Smooth muscle cell of the coronary artery (primary cell): Measurements from ENCODE around the gene RCE1. TPM values are rescaled to one million over a fixed set of nuclear protein-coding genes. Genes with fewer than 3 reads are reported as not detected.

Experiments used
- total RNA-seq: library from RNA; depleted of rRNA; stranded (reverse); fragments of >200 nt; gene quantifications from 2 replicates; pipeline ENCODE4 v1.2.3, GENCODE V29; 2014; ENCODE audit warnings: low replicate concordance

The RCE1 gene
- 4.2 and 10.4 TPM in 2 replicates for total RNA-seq

GRCh38 chr11:66842896-66843775 is at the start of gene RCE1:
Gene RCE1 (plus strand): TSS chr11:66843441. CDS start chr11:66843456, 15 bp downstream.

GRCh38 chr11:66856496-66857233 is 13.4 kb downstream of the RCE1 start, which contains the start of gene LRFN4:
Gene LRFN4 (plus strand): TSS chr11:66857064. CDS start chr11:66857745, 681 bp downstream.

Other genes with a start within 250 kb of the RCE1 start
- gene RBM14, start 226.8 kb upstream of the RCE1 start, total RNA-seq = 18.3 and 25.0 TPM in 2 replicates
- gene RBM4, start 204.7 kb upstream of the RCE1 start, total RNA-seq = 127 and 133 TPM in 2 replicates
- 19.8 and 35.5 TPM in 2 replicates for gene RBM4B, start 165.6 kb upstream of the RCE1 start, total RNA-seq
- 0.94 and 9.2 TPM in 2 replicates for gene SPTBN2, start 114.2 kb upstream of the RCE1 start, total RNA-seq
- 5.3 and 12.9 TPM in 2 replicates for gene LRFN4, start 13.6 kb downstream of the RCE1 start, total RNA-seq
- gene PC, start 114.9 kb downstream of the RCE1 start, total RNA-seq = 9.3 and 14.7 TPM in 2 replicates
- not detected in 2 replicates for gene C11orf86, start 131.9 kb downstream of the RCE1 start, total RNA-seq
- 0.23 and 0.83 TPM in 2 replicates for gene SYT12, start 179.7 kb downstream of the RCE1 start, total RNA-seq
- gene RHOD, start 213.4 kb downstream of the RCE1 start, total RNA-seq = 11.8 and 19.6 TPM in 2 replicates